Measurements from ENCODE around the gene RFX1.

DNA sequence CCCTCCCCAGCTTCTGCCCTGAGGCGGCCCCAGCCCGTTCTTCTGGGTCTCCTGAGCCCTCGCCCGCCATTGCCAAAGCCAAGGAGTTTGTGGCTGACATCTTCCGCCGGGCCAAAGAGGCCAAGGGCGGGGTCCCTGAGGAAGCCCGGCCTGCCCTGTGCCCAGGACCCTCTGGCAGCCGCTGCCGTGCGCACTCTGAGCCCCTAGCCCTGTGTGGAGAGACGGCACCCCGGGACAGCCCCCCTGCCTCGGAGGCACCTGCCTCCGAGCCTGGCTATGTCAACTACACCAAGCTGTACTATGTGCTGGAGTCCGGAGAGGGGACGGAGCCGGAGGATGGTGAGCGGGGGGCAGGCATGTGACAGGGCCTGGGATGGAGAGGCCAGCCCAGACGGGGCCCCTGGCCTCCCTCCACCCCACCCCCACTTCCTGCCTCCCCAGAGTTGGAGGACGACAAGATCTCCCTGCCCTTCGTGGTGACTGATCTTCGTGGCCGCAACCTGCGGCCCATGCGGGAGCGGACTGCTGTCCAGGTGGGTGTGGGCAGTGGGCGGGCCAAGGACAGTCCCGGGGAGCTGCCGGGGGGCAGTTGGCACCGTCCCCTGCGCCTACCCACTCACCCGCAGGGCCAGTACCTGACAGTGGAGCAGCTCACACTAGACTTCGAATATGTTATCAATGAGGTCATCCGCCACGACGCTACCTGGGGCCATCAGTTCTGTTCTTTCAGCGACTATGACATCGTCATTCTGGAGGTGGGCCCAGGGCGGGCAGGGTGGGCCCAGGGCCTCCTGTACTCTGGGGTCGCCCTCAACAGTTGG is 46.8 kb downstream of the RFX1 start:
- TF ChIP-seq, protein P1, sequence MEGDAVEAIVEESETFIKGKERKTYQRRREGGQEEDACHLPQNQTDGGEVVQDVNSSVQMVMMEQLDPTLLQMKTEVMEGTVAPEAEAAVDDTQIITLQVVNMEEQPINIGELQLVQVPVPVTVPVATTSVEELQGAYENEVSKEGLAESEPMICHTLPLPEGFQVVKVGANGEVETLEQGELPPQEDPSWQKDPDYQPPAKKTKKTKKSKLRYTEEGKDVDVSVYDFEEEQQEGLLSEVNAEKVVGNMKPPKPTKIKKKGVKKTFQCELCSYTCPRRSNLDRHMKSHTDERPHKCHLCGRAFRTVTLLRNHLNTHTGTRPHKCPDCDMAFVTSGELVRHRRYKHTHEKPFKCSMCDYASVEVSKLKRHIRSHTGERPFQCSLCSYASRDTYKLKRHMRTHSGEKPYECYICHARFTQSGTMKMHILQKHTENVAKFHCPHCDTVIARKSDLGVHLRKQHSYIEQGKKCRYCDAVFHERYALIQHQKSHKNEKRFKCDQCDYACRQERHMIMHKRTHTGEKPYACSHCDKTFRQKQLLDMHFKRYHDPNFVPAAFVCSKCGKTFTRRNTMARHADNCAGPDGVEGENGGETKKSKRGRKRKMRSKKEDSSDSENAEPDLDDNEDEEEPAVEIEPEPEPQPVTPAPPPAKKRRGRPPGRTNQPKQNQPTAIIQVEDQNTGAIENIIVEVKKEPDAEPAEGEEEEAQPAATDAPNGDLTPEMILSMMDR (IDR thresholded peaks at IDR 0.05; ENCODE audit: poor library complexity, severe bottlenecking) = no peak
- TF ChIP-seq REST (IDR thresholded peaks at IDR 0.05; ENCODE audit: borderline replicate concordance) (no peak), EZH2 (IDR thresholded peaks at IDR 0.05; ENCODE audit: borderline replicate concordance, insufficient read depth, low read length, poor library complexity, severe bottlenecking) (no peak), EP300 (conservative IDR thresholded peaks at IDR 0.05; ENCODE audit: poor library complexity, severe bottlenecking) (no peak), RAD21 (conservative IDR thresholded peaks at IDR 0.05) (no peak), TAF1 (IDR thresholded peaks at IDR 0.05; ENCODE audit: low read depth) (no peak), POLR2AphosphoS5 (IDR thresholded peaks at IDR 0.05) (no peak), SMC3 (conservative IDR thresholded peaks at IDR 0.05; ENCODE audit: poor library complexity) (no peak), MXI1 (conservative IDR thresholded peaks at IDR 0.05; ENCODE audit: poor library complexity, severe bottlenecking) (no peak)

Measured in neural cell (in vitro differentiated cells).